Measurements from ENCODE around the gene SEMA4C.

DNA sequence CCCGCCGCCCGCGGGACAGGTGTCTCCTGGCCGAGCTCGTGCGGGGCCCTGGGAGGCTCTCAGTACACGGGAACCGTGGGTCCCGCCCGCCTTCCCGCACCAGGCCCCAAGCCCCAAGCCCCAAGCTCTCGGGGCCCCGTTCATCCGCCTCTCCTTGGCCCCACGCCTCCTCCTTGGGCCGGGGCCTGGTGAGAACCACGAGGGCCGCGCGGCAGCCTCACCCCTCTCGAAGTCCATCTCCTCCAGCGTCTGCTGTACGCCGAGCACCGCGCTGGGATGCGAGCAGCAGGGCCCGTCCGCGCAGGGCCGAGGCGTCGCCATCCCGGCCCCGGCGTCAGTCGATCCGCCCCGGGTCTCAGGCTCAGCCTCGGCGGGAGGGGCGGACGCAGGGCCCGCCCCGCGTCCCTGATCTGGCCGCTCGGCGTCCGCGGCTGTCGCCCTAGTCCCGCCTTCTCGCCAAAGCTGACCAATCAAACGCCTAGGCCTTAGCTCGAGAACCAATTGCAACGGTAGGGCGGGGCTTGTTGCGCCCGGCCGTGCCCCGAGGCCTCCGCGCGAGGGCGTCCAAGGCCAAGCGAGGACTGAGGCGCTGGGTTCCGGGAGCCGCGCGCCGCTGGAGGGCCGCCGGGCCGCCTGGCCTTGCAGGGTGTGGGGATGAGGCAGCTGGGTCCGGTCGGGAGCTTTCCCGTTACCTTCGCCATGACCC lies 12.1 kb downstream of the SEMA4C start, which contains the start of gene ANKRD39:
- peak; percentile 77 for TF ChIP-seq POLR2A (IDR thresholded peaks at IDR 0.05; ENCODE audit: low read length)
- TF ChIP-seq GATA1 (IDR thresholded peaks at IDR 0.05; ENCODE audit: low read depth, low read length) = no peak
